Measurements from ENCODE around the gene RFX4.

RFX4 gene

DNA sequence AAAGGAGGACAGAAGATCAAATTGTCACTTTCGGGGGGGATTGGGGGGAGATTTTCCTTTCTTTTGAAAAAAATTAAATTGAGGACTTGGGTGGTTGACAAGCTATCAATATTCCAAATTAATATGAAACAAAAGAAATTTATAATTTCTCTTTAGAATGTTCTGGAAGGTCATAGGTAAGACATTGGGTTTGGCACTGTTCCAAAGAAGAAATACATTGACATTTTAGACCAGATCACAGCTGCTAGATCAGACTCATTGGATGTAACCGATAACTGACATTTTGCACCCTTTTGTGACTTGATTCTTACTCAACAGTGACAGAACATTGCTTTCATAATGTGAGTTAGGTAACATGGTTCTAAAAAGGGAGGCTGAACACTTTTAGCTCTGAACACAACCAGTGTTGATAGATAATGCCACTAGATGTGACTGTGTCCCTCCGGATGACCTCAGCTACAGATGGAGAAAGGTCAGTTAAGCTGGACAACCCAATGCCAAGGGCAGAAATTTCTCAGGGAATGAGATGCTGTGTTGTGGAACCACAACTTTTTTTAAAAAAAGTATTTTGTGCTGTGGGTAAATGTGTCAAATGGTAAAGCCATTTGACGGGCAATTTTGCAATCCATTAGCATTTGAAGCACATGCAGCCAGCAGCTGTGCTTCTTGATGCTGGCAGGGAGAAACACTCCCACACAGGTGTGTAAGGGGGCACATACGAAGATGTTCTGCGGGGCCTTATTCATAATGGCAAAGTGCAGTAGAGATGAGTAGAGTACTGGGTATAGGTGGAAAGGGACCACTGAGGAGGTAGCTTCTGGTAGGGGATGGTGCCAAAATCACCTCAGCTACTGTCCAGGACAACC, 62.9 kb downstream of the RFX4 start:
- TF ChIP-seq, protein P1, sequence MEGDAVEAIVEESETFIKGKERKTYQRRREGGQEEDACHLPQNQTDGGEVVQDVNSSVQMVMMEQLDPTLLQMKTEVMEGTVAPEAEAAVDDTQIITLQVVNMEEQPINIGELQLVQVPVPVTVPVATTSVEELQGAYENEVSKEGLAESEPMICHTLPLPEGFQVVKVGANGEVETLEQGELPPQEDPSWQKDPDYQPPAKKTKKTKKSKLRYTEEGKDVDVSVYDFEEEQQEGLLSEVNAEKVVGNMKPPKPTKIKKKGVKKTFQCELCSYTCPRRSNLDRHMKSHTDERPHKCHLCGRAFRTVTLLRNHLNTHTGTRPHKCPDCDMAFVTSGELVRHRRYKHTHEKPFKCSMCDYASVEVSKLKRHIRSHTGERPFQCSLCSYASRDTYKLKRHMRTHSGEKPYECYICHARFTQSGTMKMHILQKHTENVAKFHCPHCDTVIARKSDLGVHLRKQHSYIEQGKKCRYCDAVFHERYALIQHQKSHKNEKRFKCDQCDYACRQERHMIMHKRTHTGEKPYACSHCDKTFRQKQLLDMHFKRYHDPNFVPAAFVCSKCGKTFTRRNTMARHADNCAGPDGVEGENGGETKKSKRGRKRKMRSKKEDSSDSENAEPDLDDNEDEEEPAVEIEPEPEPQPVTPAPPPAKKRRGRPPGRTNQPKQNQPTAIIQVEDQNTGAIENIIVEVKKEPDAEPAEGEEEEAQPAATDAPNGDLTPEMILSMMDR (IDR thresholded peaks at IDR 0.05; ENCODE audit: control insufficient read depth, extremely low read depth, insufficient read depth) = no peak
- no peak for DNase-seq (ENCODE audit: low read depth)
- H3K4me3 ChIP-seq (ENCODE audit: low read depth, low read length) = peak overlapping the region; percentile 23

- H3K4me3 ChIP-seq (ENCODE audit: low read depth, low read length) = no peak overlapping the region
- TF ChIP-seq, protein P1 (IDR thresholded peaks at IDR 0.05; ENCODE audit: control insufficient read depth, extremely low read depth, insufficient read depth) = 0 out of 2 replicates have a peak, but pooled peaks have one; percentile 9
- DNase-seq (ENCODE audit: low read depth) = no peak
These were observed 63.7 kb downstream of the RFX4 start for GRCh38 chr12:106646472-106646871.

DNA sequence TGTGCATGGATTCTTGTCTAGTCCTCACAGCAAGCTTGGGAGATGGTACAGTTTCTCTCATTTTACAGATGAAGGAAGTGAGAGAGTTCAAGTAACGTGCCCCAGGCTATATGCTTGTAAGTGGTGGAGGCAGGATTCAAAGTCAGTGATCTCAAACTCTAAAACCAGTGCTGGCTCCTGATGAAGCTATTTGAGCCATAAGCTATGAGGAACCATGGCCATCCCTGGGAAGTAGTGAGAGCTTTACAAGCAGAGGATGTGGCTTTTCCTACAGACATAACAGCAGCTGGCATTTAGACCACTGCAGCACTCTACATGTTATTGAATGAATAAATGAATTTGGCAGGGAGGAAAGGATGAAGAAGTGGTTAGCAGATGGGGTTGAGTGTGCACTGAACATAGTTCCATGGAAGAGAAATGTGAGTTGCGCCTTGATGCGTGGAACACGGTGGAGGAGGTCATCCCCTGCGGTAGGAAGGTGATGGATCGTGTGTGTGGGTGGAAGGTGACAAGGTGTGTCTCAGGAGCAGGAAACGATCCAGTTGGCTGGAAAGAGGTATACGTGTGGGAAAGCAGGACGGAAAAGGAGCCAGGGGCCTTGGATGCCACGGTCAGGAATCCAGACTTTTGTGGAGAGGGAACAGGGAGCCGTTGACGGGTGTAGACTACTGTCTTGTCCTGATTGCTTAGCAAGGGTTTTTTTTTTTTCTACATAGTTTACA, 65.2 kb downstream of the RFX4 start:
- no peak for DNase-seq (ENCODE audit: low read depth)
- H3K4me3 ChIP-seq (ENCODE audit: low read depth, low read length) = no peak overlapping the region
- TF ChIP-seq, protein P1 (IDR thresholded peaks at IDR 0.05; ENCODE audit: control insufficient read depth, extremely low read depth, insufficient read depth) = no peak

- no peak for DNase-seq (ENCODE audit: low read depth)
- H3K4me3 ChIP-seq (ENCODE audit: low read depth, low read length) = no peak overlapping the region
- TF ChIP-seq, protein P1 (IDR thresholded peaks at IDR 0.05; ENCODE audit: control insufficient read depth, extremely low read depth, insufficient read depth) = no peak
These were observed 65.9 kb downstream of the RFX4 start for GRCh38 chr12:106648736-106649135.

GRCh38 chr12:106651552-106651951, 68.7 kb downstream of the RFX4 start:
- TF ChIP-seq, protein P1 (IDR thresholded peaks at IDR 0.05; ENCODE audit: control insufficient read depth, extremely low read depth, insufficient read depth) = no peak
- H3K4me3 ChIP-seq (ENCODE audit: low read depth, low read length) = no peak overlapping the region

GRCh38 chr12:106652510-106653015, 69.8 kb downstream of the RFX4 start:
- no peak for DNase-seq (ENCODE audit: low read depth)
- H3K4me3 ChIP-seq (ENCODE audit: low read depth, low read length) = no peak overlapping the region
- TF ChIP-seq, protein P1 (IDR thresholded peaks at IDR 0.05; ENCODE audit: control insufficient read depth, extremely low read depth, insufficient read depth) = no peak

More at GRCh38 chr12:106651552-106651951, 68.7 kb downstream of the RFX4 start:
- DNase-seq (ENCODE audit: low read depth) = no peak
